Measurements from ENCODE around the gene TMEM222.

The TMEM222 gene

GRCh38 chr1:27365372-27366112, 43.6 kb downstream of the TMEM222 start:
- TF ChIP-seq GATA2 (IDR thresholded peaks at IDR 0.05; ENCODE audit: low read depth, low read length) (no peak), GATA3 (IDR thresholded peaks at IDR 0.05; ENCODE audit: low read depth, low read length) (no peak)

- no peak for TF ChIP-seq GATA3 (IDR thresholded peaks at IDR 0.05; ENCODE audit: low read depth, low read length)
- no peak for TF ChIP-seq GATA2 (IDR thresholded peaks at IDR 0.05; ENCODE audit: low read depth, low read length)
These were observed 44.1 kb downstream of the TMEM222 start for GRCh38 chr1:27366113-27366410.

GRCh38 chr1:27366411-27367159, 44.6 kb downstream of the TMEM222 start, which contains the start of gene MAP3K6:
MAP3K6 (minus strand) TSS chr1:27366961; CDS start chr1:27366597, 364 bp downstream.
- TF ChIP-seq GATA2 (IDR thresholded peaks at IDR 0.05; ENCODE audit: low read depth, low read length) (no peak), GATA3 (IDR thresholded peaks at IDR 0.05; ENCODE audit: low read depth, low read length) (no peak)

- no peak for TF ChIP-seq GATA3 (IDR thresholded peaks at IDR 0.05; ENCODE audit: low read depth, low read length)
These were observed 45.2 kb downstream of the TMEM222 start for GRCh38 chr1:27367160-27367650.

- TF ChIP-seq GATA3 (IDR thresholded peaks at IDR 0.05; ENCODE audit: low read depth, low read length) (no peak), GATA2 (IDR thresholded peaks at IDR 0.05; ENCODE audit: low read depth, low read length) (no peak)
These were observed 47.1 kb downstream of the TMEM222 start for GRCh38 chr1:27368869-27369582.

GRCh38 chr1:27372022-27372807, 50.3 kb downstream of the TMEM222 start:
- TF ChIP-seq GATA3 (IDR thresholded peaks at IDR 0.05; ENCODE audit: low read depth, low read length): no peak
- no peak for TF ChIP-seq GATA2 (IDR thresholded peaks at IDR 0.05; ENCODE audit: low read depth, low read length)

- TF ChIP-seq GATA2 (IDR thresholded peaks at IDR 0.05; ENCODE audit: low read depth, low read length): no peak
- no peak for TF ChIP-seq GATA3 (IDR thresholded peaks at IDR 0.05; ENCODE audit: low read depth, low read length)
These were observed 51.1 kb downstream of the TMEM222 start for GRCh38 chr1:27372808-27373690.

- no peak for TF ChIP-seq GATA3 (IDR thresholded peaks at IDR 0.05; ENCODE audit: low read depth, low read length)
- no peak for TF ChIP-seq GATA2 (IDR thresholded peaks at IDR 0.05; ENCODE audit: low read depth, low read length)
These were observed 52.6 kb downstream of the TMEM222 start, which contains the start of gene FCN3 for GRCh38 chr1:27374362-27375086. FCN3 (minus strand) TSS chr1:27374824; CDS start chr1:27374818, 6 bp downstream.

GRCh38 chr1:27377760-27378495, 56.0 kb downstream of the TMEM222 start:
- TF ChIP-seq GATA2 (IDR thresholded peaks at IDR 0.05; ENCODE audit: low read depth, low read length) (no peak), GATA3 (IDR thresholded peaks at IDR 0.05; ENCODE audit: low read depth, low read length) (no peak)

GRCh38 chr1:27379564-27380122, 57.7 kb downstream of the TMEM222 start:
- TF ChIP-seq GATA2 (IDR thresholded peaks at IDR 0.05; ENCODE audit: low read depth, low read length) (no peak), GATA3 (IDR thresholded peaks at IDR 0.05; ENCODE audit: low read depth, low read length) (no peak)

- no peak for TF ChIP-seq GATA3 (IDR thresholded peaks at IDR 0.05; ENCODE audit: low read depth, low read length)
- no peak for TF ChIP-seq GATA2 (IDR thresholded peaks at IDR 0.05; ENCODE audit: low read depth, low read length)
These were observed 58.3 kb downstream of the TMEM222 start for GRCh38 chr1:27380224-27380623.
